GM18907 (cell line): Measurements from ENCODE around the gene PTOV1.
A peak's percentile ranks its signal among the peaks of the same experiment; 100 is the strongest.

ENCODE experiments used
- ATAC-seq: cut with Tn5 transposase; IDR thresholded peaks from one replicate; pipeline ENCODE4 v1.9.1; 2021; ENCODE audit warnings: mild to moderate bottlenecking, moderate library complexity; ENCODE audit not compliant: unreplicated experiment

The PTOV1 gene

GRCh38 chr19:49840736-49841249 is 10.2 kb upstream of the PTOV1 start:
- no peak for ATAC-seq

GRCh38 chr19:49843265-49843664 is 7.7 kb upstream of the PTOV1 start:
- no peak for ATAC-seq

GRCh38 chr19:49844138-49845095 is 6.5 kb upstream of the PTOV1 start:
- no peak for ATAC-seq

GRCh38 chr19:49845414-49845813 is 5.5 kb upstream of the PTOV1 start:
- ATAC-seq = no peak

GRCh38 chr19:49846408-49846807 is 4.6 kb upstream of the PTOV1 start:
- no peak for ATAC-seq

- ATAC-seq = no peak
Observed at GRCh38 chr19:49847731-49848696, 2.9 kb upstream of the PTOV1 start.

GRCh38 chr19:49848938-49849337 is 2.0 kb upstream of the PTOV1 start:
- no peak for ATAC-seq

GRCh38 chr19:49849433-49850220 is 1.3 kb upstream of the PTOV1 start:
- no peak for ATAC-seq

GRCh38 chr19:49850221-49850486 is 805 bp upstream of the PTOV1 start:
- peak; percentile 4 for ATAC-seq

GRCh38 chr19:49851456-49852259 is 699 bp downstream of the PTOV1 start:
- ATAC-seq = no peak

- ATAC-seq = no peak
Observed at GRCh38 chr19:49852631-49853126, 1.7 kb downstream of the PTOV1 start.

GRCh38 chr19:49853852-49854377 is 3.0 kb downstream of the PTOV1 start:
- no peak for ATAC-seq

GRCh38 chr19:49854378-49855263 is 3.7 kb downstream of the PTOV1 start:
- no peak for ATAC-seq

GRCh38 chr19:49855277-49855675 is 4.3 kb downstream of the PTOV1 start:
- ATAC-seq = no peak

- ATAC-seq = no peak
Observed at GRCh38 chr19:49855676-49856573, 5.0 kb downstream of the PTOV1 start.

GRCh38 chr19:49856574-49857021 is 5.6 kb downstream of the PTOV1 start:
- no peak for ATAC-seq

GRCh38 chr19:49857061-49857837 is 6.3 kb downstream of the PTOV1 start:
- ATAC-seq = no peak
